NCI-H1092 (cell line): ENCODE data around the gene ARHGAP33.
A peak's percentile ranks its signal among the peaks of the same experiment; 100 is the strongest.
"Not testable (repeated sequence)": the region's sequence is repeated elsewhere in the genome, so short reads cannot be mapped to it uniquely, and the experiment has no call there.

Source experiments
- DNase-seq: peaks from one replicate; lab custom pipeline; 2025; lab: John Stamatoyannopoulos, UW

Gene ARHGAP33

DNA sequence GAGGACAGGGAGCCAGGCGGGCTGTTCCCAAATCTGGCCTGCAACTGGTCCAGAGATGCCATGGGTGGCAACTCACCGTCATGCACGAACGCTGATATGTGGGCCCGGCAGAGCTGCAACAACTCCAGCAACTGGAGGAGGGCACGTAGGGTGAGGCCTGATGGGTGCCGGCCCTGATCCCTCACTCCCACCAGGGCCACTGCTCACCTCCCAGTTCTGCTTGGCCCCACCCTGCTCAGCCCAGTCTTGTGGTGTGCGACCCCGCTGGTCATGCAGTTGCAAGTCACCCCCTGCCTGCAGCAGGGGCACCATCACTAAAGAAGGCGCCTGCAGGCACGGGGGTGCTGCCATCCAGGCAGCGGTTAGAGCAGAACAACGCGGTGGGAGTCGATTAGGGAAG lies 16.9 kb downstream of the ARHGAP33 start:
- DNase-seq = no peak

DNA sequence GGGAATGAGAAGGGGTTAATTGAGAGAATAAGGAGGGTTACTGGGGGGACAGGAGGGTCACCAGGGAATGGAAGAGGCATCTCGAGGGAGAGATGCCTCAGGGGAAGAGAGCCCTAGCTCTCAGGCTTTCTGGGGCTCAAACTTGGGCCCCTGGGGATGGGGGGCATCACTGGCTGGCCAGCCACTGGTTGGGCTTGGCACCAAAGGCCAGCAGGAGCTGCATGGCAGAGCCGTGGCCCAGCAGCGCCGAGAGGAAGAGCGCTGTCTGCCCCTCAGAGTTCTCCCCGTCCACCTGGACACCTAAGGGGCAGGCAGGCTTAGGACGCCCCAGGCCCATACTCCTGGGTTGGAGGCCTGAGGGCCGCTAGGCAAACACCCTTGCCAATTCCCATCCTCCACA lies 17.5 kb downstream of the ARHGAP33 start:
- DNase-seq = no peak

DNA sequence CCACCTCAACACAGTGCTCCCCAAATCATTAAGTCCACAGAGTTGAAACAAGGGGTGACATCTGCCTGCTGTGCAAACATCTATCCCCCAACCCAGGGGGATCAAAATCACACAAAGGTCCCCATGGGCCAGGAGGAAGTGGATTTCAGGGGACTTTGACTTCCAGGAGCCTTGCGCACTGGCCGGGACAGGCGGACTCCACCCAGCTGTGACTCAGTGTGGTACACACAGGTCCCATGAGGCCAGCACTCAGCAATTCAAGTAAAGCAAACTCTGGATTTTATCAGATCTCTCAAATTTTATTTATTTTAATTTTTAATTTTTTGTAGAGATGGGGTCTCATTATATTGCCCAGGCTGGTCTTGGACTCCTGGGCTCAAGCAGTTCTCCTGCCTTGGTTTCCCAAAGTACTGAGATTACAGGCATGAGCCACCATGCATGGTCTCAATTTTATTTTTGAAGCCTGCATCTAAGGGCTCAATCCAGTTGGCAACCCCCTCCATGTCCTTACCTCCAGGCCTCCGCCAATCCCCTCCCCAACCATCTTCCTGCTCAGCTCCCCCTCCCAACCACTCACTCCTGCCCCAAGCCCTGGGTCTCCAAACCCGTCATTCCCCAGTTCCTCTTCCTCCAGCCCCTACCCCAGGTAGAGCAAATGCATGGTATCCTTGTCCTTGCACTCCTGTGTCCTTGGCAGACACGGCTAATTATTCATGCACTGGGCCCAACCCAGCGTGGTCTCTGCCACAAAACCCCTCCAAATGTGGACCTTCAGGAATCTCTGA lies 18.2 kb downstream of the ARHGAP33 start:
- DNase-seq = no peak

DNA sequence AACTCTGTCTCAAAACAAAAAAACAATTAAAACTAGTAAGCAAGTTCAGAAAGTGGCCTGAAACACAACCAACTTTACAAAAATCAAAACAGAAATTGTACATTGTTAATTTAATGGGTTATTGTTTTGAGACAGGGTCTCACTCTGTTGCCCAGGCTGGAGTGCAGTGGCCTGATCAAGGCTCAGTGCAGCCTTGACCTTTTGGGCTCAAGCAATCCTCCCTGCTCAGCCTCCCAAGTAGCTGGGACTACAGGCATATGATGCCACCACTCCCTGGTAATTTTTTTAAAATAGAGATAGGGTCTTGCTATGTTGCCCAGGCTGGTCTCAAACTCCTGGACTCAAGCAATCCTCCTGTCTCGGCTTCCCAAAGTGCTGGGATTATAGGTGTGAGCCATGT lies 20.2 kb downstream of the ARHGAP33 start:
- DNase-seq = not testable (repeated sequence)

DNA sequence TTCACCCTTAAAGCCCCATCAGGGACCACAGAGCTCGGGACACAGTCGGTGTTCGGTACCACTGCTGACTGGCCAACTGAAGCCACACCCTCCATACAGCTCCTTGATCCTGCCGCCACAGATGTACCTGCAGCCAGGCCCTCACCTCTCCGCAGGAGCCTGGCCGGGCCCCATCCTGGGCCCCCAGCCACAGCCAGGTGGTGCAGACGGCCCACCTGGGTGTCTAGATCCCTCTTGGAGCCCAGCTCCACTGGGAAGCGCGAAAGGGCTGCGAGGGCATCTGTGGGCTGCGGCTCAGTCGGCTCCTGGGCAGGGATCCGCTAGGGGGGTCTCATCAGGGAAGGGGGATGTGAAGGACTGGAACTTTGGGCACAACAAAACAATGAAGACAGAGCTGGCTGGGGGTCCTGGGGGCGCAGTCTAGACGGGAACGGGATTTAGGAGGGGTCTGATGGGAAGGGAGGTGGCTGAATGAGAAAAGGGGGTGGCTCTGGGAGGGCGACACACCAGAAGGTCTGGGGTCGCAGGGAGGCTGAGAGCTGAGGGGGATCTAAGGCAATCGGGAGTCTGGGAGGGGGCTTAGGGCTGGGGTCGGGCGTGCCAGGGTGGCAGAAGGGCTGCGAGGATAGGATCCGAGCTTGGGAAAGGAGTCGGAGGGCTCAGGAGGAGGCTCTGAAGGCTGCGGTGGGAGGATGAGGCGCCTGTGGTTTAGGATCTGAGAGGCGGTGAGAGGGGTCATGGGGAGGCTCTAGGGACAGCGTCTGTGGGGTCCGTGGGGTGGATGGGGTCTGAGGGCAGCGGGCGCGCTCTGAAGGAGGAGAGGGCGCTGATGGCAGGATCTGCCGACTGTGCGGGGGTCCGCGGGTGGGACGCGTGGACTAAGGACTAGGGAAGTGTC lies 21.5 kb downstream of the ARHGAP33 start:
- no peak for DNase-seq

DNA sequence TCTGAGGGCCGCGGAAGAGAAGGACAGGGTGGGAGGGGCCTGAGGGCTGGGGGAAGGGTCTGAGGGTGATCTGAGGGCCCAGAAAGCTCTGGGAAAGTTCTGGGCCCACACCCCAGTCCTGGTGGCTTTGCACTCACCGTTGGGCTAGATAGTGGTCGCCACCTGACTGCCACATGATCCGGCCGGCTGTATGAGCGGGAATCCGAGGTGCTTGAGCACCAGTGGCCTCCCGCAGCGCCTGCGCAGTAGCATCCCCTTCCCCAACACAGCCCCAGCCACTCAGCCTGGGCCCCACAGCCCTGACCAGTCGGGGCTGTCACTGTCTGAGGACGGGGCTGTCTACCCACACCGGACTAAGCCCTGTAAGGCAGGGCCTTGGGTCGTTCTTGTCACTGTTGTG lies 22.3 kb downstream of the ARHGAP33 start:
- DNase-seq = no peak

DNA sequence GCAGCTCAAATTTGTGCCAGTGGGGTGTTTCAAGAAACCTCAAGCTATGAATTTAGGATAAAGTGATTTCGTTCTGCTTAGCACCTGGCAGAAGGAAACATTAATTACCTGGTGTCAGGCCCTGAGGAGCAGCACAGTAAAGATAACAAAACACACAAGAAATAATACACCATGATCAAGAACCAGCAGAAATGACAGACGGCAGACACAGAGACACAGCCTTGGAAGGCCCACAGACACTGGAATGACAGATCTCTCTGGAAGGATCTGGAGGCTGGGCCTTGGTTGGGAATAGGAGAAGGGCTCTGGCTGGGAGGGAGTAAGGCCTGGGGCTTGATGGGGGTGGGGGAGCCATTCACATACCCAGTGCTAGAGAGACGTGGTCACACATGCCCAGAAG lies 26.5 kb downstream of the ARHGAP33 start:
- no peak for DNase-seq

DNA sequence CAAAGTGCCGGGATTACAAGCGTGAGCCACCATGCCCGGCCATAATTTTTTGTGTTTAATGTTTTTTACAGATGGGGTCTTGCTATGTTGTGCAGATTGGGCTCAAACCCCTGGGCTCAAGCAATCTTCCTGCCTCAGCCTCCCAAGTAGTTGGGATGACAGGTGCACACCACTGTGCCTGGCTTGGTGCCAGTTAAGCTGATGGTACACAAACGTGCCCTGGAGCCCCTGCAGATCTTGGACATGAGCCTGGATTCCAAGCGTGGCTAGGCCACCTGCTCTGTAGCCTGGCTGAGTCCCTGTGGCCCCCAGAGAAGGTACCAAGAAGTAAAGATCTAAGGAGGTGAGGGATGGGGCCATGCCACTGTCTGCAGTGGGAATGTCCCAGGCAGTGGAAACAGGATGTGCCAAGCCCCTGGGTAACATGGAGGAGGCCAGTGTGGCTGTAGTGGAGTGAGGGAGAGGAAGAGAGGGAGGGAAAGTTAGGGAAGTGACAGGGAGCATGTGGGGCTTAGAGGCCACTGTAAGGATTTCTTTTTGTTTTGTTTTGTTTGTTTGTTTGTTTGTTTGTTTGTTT lies 30.2 kb downstream of the ARHGAP33 start:
- DNase-seq = peak; percentile 79

DNA sequence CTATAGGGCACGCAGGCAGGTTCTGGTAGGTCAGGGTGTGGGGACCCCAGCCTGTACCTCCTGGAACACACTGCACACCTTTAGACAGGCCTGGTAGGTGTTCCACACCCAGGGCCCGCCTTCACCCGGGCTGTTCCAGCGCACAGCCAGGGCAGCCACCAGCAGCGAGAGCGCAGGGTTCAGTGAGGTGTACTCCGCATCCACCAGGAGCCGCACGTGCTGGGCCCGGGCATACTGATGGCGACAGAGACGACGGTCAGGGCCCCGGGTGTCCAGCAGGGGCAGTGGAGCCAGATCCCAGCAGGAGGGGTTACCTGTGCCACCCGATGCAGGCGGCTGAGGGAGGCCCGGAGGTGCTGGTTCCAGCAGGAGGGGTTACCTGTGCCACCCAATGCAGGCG lies 31.2 kb downstream of the ARHGAP33 start:
- DNase-seq = no peak

DNA sequence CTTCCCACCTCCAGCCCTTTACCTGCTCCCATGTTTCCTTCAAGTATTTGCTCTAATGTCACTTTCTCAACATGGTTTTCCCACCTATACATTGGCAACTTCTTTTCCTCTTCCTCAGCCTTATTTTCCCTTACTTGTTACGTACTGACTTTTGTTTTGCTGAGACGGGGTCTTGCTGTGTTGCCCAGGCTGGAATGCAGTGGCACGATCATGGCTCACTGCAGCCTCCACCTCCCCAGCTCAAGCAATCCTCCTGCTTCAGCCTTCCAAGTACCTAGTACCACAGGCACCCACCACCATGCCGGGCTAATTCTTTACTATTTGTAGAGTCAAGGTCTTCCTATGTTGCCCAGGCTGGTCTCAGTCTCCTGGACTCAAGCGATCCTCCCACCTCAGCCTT lies 32.3 kb downstream of the ARHGAP33 start:
- no peak for DNase-seq

DNA sequence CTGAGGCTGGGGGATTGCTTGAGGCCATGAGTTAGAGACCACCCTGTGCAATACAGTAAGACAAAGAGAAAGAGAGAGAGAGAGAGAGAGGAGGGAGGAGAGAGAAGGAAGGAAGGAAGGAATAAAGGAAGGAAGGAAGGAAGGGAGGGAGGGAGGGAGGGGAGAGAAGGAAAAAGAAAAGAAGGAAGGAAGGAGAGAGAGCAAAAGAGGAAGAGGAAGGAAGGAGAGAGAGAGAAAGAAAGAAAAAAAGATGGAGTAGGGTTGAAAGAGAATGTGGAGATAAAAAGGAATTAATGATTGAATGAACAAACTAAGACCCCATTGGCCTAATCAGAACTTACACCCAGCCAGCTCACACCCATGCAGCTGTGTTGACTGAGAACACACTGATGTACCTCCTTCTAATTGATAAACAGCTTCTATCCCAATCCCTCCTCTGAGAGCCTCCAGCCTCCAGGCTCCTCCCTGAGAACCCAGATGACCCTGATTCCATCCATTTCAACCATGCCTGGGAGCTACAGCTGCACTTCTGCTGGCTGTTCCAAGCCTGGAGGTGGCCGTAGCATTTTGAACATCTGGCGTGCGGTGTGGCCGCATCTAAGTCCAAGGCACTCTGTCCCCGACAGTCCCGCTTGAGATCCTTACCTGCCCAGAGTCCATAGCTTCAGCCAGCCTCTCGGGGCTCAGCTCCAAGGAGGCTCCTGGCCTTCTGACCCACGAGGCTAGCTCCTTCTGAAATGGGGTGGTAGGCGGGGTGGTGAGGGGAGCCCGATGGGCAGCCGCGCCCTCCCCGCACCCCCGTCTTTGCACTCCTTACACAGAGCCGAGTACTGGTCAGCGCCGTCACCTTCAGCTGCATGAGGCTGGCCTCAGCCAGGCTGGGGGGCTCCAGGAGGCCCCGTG lies 36.2 kb downstream of the ARHGAP33 start:
- DNase-seq = no peak

DNA sequence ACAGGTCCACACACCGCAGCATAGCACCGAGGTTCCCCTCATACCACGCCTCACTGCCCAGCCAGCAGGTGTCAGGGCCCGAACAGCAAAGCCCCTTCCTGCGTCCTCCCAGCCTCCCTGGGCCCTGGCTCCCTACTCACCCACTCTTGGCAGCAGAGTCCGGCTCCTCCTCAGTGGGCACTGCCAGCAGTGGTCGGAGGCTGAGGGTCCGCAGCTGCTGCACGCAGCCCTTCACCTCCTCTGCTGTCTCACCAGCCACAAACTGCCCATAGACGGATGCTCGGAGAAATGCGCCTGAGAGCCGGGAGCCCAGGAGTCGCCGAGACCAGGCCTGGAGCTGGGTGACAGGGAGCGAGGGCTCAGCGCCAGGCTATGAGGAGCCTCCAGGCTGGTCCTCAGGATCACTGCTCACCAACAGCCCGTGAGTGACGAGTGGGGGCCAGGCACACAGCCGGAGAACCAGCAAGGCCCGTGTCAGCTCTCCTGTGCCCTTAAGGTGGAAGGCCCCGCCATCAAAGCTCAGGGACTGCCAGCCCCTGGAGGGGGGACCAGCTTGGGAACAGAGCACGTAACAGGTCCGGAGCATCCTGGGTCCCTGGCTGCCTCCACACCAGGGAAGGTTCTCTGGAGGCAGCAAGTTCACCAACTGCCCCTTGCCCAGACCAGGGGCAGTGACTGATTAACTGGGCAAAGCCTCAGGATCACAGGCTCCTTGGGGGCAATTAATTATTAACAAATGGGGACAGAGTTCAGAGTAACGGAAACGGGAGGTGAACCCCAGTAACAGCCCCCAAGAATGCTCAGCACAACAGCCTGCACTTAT lies 37.1 kb downstream of the ARHGAP33 start, which contains the start of gene PRODH2:
Gene PRODH2, minus strand, starts transcription at position 626 of the 823 bp plus-strand sequence. Its CDS starts 40 bp downstream, at position 586.
- no peak for DNase-seq

DNA sequence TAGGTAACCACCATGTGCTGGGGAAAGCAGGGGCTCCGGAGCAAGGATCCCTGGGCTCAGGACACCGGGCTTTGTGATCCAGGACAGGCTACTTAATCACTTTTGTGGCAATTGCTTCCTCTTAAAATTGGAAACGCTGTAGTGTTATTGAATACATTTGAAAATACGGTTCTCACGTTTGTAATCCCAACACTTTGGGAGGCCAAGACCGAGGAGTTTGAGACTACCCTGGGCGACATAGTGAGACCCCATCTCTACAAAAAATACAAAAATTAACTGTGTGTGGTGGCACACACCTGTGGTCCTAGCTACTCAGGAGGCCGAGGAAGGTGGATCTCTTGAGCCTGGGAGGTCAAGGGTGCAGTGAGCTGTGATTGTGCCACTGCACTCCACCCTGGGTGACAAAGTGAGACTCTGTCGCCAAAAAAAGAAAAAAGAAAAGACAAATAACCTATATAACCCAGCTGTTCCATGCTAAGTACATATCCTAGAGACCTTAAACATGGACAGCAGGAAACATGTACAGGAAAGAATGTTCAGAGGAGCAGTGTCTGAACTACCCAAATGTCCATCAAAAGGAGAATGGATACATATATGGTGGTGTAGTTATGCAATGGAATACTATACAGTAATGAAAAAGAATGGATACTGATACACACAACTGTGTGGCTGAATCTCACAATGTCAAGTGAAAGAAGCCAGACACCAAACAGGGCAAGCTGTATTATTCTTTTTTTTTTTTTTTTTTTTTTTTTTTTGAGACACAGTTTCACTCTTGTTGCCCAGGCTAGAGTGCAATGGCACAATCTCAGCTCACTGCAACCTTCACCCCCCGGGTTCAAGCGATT lies 37.9 kb downstream of the ARHGAP33 start:
- no peak for DNase-seq

DNA sequence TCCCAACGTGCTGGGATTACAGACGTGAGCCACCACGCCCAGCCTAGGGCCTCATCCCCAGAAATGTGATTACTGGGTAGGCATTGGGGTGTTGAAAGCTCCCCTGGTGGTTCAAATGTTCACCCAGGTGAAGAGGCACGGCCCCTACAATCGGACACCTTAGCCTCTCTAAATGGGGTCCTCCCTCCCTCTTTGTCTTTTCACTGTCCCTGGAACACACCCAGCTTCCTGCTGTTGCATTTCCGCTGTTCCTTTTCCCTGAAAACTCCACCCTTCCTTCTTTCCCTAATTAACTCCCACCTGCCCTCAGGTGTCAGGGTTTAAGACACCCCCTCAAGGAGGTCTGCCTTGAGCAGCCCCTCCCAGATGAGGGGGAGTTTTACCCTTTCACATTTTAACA lies 40.9 kb downstream of the ARHGAP33 start:
- no peak for DNase-seq

DNA sequence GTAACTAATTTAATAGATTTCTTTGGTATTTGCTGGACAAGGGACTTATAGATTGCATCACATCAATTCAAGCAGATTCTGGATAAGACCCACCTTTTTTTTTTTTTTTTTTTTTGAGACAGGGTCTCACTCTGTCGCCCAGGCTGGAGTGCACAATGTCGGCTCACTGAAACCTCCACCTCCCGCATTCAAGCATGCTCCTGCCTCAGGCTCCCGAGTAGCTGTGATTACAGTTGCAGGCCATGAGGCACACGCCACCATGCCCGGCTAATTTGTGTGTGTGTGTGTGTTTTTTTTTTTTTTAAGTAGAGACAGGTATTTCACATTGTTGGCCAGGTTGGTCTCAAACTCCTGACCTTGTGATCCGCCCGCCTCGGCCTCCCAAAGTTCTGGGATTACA lies 41.5 kb downstream of the ARHGAP33 start:
- DNase-seq = no peak

DNA sequence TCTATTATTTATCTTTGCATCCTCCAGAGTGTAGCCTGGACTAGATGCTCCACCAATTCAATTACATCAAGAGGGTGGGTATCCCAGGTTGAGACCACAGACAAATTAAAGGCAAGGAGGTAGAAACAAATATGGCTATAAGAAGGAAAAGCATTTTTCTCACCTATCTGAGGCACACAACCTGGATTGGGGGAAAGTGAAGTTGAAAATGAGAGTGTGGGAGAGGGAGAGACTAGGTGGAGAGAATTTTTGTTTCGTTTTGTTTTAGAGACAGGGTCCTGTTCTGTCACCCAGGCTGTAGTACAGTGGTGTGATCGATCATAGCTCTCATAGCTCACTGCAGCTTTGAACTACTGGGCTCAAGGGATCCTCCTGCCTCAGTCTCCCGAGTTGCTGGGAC lies 43.1 kb downstream of the ARHGAP33 start:
- no peak for DNase-seq

DNA sequence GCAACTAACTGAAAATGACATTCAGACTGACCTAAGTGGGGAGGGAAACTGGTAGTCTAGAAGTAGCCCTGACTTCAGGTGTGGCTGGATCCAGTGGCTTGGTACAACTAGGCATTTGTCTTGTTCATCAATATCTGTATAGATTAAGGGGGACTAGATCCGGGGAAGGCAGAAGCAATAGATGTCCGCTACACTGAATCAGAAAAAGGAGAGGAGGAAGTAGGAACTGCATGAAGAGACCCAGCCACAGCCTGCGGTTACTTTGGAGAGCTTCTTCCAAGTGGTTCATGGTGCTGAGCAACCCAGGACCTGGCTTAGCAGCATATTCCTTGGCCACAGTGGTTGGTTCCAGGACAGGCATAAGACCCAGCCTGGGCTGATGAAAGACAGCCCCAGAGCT lies 47.2 kb downstream of the ARHGAP33 start:
- no peak for DNase-seq

DNA sequence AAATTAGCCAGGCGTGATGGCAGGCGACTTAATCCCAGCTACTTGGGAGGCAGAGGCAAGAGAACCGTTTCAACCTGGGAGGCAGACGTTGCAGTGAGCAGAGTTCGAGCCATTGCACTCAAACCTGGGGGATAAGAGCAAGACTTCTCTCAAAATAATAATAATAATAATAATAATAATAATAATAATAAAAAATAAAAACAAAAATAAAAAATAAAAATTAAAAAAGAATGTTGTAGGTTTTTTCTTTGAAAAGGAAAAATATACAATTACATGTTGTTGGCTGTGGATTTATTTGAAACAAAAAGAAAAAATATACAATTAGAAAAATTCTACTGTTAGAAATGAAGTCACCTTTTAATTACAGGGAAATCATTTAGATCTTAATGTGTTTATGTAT lies 48.8 kb downstream of the ARHGAP33 start:
- DNase-seq = no peak

DNA sequence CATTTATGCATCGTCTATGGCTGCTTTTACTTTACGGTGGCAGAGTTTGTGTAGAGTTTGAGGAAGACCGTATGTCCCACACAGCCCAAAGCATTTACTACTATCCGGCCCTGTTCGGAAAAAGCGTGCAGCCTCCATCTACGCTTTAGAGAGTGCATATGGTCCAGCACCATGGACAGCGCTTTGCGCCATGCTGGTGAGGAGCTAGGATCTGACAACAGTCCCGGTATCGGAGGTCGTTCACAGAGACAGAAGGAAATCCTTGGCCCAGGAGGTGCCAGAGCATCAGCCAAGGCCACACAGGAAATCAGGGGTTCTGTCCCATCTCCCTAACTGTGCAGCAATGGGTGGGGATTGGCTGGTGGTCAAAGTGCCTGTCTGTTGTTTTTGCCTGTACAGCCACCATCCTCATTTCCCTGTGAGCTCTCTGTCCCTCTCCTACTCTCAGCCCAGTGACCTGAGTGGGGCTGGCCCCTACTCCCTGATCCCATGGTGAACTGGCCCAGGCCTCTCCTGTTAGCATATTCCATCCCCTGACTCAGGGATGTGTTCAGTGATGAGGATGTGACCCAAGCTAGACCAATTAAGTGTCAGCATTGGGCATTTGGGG lies 53.4 kb downstream of the ARHGAP33 start:
- no peak for DNase-seq
